ENCODE measurements around the gene MAGEB3. TPM values are rescaled to one million over a fixed set of nuclear protein-coding genes. Genes with fewer than 3 reads are reported as not detected.

MAGEB3 gene
- total RNA-seq, 1 experiment from 2014 or later: not detected

DNA sequence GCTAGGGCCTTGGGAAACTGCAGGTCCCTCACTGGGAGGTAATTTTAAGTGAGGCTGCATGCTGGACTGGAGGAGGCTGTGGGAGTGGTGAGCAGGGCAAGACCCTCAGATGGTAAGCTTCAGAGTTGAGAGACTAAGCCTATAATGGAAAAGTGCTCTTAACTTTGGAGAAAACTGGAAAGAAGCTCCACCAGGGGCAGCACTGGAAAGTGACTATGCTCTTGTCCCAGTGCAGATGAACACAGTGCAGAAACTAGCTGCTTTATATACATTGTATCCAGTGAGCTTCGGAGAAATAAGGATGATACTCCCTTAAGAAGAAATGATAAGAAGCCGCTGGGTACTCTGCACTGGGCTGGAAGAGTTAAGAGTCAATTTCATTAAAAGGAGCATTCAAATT, 18.3 kb upstream of the MAGEB3 start:
- Histone ChIP-seq H3K4me1 (ENCODE audit: control insufficient read depth in 1 of 2, insufficient read depth in 2 of 2, low read length in 2 of 2) (peaks cover 0 to 8% of the 10 kb centered on the region in 2 experiments; a peak in 2 of 4 replicates), H3K9me2 (ENCODE audit: insufficient read depth) (no peaks in the 10 kb centered on the region; the same call in 1 of the 2 replicates), H3K9me3 (ENCODE audit: control insufficient read depth in 1 of 2, insufficient read depth in 1 of 2, low read depth in 1 of 2, low read length in 2 of 2) (no peaks in the 10 kb centered on the region), H4K20me1 (ENCODE audit: insufficient read depth) (no peaks in the 10 kb centered on the region), H3K4me3 (replicated peaks in 1 of 2; ENCODE audit: low read depth in 1 of 2, low read length in 2 of 2) (no peak overlapping the region), H3K27me3 (ENCODE audit: insufficient read depth, low read length) (no peaks in the 10 kb centered on the region), H3K27ac (ENCODE audit: low read depth, low read length) (no peak overlapping the region), H3K9ac (ENCODE audit: low read length) (no peak overlapping the region), H2AFZ (ENCODE audit: low read depth, low read length, poor library complexity, severe bottlenecking) (no peak overlapping the region), H3K36me3 (ENCODE audit: control insufficient read depth in 1 of 2, insufficient read depth in 2 of 2, low read length in 2 of 2) (no peaks in the 10 kb centered on the region), H3K79me2 (ENCODE audit: insufficient read depth, low read length) (peaks cover 19% of the 10 kb centered on the region), H3K4me2 (ENCODE audit: low read length) (no peak overlapping the region)
- no peak for ATAC-seq
- DNase-seq (ENCODE audit: low read depth, low spot score): no peak
- intact Hi-C loops (cut with micrococcal nuclease): no loop called here
- ChIA-PET RAD21 (ENCODE audit: low non-redundant PET in 1 of 2, low total read pairs in 2 of 2, uncharacterized antibody in 2 of 2, unreplicated experiment in 2 of 2) (no interaction called here), POLR2A (no interaction called here), CTCF (no interaction called here)
- TF ChIP-seq CBX3 (IDR thresholded peaks at IDR 0.05; ENCODE audit: low read depth) (no peak), POLR2AphosphoS5 (IDR thresholded peaks at IDR 0.05; ENCODE audit: low read depth, low read length) (no peak), SRF (IDR thresholded peaks at IDR 0.05; ENCODE audit: low read depth) (no peak), CEBPB (IDR thresholded peaks at IDR 0.05; ENCODE audit: low read depth) (no peak), ZNF274 (IDR thresholded peaks at IDR 0.05; ENCODE audit: low read depth, low read length) (no peak)
- TF ChIP-seq, protein P1, sequence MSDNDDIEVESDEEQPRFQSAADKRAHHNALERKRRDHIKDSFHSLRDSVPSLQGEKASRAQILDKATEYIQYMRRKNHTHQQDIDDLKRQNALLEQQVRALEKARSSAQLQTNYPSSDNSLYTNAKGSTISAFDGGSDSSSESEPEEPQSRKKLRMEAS (IDR thresholded peaks at IDR 0.05): no peak
- TF ChIP-seq, protein P2, sequence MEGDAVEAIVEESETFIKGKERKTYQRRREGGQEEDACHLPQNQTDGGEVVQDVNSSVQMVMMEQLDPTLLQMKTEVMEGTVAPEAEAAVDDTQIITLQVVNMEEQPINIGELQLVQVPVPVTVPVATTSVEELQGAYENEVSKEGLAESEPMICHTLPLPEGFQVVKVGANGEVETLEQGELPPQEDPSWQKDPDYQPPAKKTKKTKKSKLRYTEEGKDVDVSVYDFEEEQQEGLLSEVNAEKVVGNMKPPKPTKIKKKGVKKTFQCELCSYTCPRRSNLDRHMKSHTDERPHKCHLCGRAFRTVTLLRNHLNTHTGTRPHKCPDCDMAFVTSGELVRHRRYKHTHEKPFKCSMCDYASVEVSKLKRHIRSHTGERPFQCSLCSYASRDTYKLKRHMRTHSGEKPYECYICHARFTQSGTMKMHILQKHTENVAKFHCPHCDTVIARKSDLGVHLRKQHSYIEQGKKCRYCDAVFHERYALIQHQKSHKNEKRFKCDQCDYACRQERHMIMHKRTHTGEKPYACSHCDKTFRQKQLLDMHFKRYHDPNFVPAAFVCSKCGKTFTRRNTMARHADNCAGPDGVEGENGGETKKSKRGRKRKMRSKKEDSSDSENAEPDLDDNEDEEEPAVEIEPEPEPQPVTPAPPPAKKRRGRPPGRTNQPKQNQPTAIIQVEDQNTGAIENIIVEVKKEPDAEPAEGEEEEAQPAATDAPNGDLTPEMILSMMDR (IDR thresholded peaks at IDR 0.05 in 2 of 3, conservative IDR thresholded peaks at IDR 0.05 in 1 of 3; ENCODE audit: borderline replicate concordance in 1 of 3, insufficient read depth in 1 of 3, low read depth in 2 of 3, low read length in 2 of 3): peak in 1 of 3 experiments; percentile 16; a peak in 1 of 6 replicates
- BruUV-seq (replicated peaks): no TSS peak

DNA sequence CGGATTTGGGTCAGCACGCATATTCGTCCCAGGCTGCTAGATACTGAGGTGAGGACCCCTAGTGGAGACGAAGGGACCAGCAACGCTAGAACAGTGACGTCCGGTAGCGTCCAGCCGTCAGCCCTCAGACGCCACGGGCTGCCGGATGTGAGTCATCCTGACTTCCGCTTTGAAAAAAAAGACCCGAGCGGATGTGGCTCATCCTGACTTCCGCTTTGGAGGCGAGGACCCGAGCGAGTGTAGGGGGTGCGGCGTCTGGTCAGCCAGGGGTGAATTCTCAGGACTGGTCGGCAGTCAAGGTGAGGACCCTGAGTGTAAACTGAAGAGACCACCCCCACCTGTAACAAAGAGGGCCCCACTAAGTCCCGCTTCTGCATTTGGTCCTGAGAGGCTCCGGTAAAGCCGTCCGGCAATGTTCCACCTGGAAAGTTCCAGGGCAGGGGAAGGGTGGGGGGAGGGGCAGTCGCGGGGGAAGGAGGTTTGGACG, 15.1 kb upstream of the MAGEB3 start, which contains the start of gene MAGEB2:
MAGEB2 (plus strand) TSS at position 207 of the 487 bp plus-strand sequence. CDS start 3,018 bp downstream, outside the sequence.
- Histone ChIP-seq H3K9me3 (ENCODE audit: control insufficient read depth in 1 of 2, insufficient read depth in 1 of 2, low read depth in 1 of 2, low read length in 2 of 2) (no peaks in the 10 kb centered on the region), H4K20me1 (ENCODE audit: insufficient read depth) (no peaks in the 10 kb centered on the region), H3K9me2 (ENCODE audit: insufficient read depth) (no peaks in the 10 kb centered on the region; the same call in 1 of the 2 replicates), H3K79me2 (ENCODE audit: insufficient read depth, low read length) (peaks cover 44% of the 10 kb centered on the region), H3K4me1 (ENCODE audit: control insufficient read depth in 1 of 2, insufficient read depth in 2 of 2, low read length in 2 of 2) (peaks cover 0 to 8% of the 10 kb centered on the region in 2 experiments; a peak in 2 of 4 replicates), H2AFZ (ENCODE audit: low read depth, low read length, poor library complexity, severe bottlenecking) (no peak within 1 kb of the TSS), H3K4me2 (ENCODE audit: low read length) (peak within 1 kb of the TSS; percentile 77), H3K9ac (ENCODE audit: low read length) (peak within 1 kb of the TSS; percentile 79), H3K4me3 (replicated peaks in 1 of 2; ENCODE audit: low read depth in 1 of 2, low read length in 2 of 2) (peak within 1 kb of the TSS; percentile 81 to 83), H3K36me3 (ENCODE audit: control insufficient read depth in 1 of 2, insufficient read depth in 2 of 2, low read length in 2 of 2) (peaks cover 0 to 3% of the 10 kb centered on the region in 2 experiments; a peak in 2 of 4 replicates), H3K27me3 (ENCODE audit: insufficient read depth, low read length) (no peaks in the 10 kb centered on the region), H3K27ac (ENCODE audit: low read depth, low read length) (peak within 1 kb of the TSS; percentile 50)
- intact Hi-C loops (cut with micrococcal nuclease): no loop called here
- peak; percentile 77 for DNase-seq (ENCODE audit: low read depth, low spot score)
- ChIA-PET CTCF (no interaction called here), POLR2A (no interaction called here), RAD21 (ENCODE audit: low non-redundant PET in 1 of 2, low total read pairs in 2 of 2, uncharacterized antibody in 2 of 2, unreplicated experiment in 2 of 2) (no interaction called here)
- BruUV-seq (replicated peaks): no TSS peak
- ATAC-seq: peak; percentile 94
- TF ChIP-seq TCF7L2 (IDR thresholded peaks at IDR 0.05; ENCODE audit: borderline replicate concordance, extremely low read depth, insufficient read depth, insufficient read length) (no peak), ELF1 (IDR thresholded peaks at IDR 0.05; ENCODE audit: borderline replicate concordance, low read depth) (peak; percentile 42), SIN3A (IDR thresholded peaks at IDR 0.05; ENCODE audit: low read depth) (no peak), SP1 (IDR thresholded peaks at IDR 0.05; ENCODE audit: low read depth) (no peak), JUND (IDR thresholded peaks at IDR 0.05) (peak; percentile 65), YY1 (IDR thresholded peaks at IDR 0.05; ENCODE audit: extremely low read depth, insufficient replicate concordance, low read depth, low read length) (no peak)
- TF ChIP-seq, protein P2 (IDR thresholded peaks at IDR 0.05 in 2 of 3, conservative IDR thresholded peaks at IDR 0.05 in 1 of 3; ENCODE audit: borderline replicate concordance in 1 of 3, insufficient read depth in 1 of 3, low read depth in 2 of 3, low read length in 2 of 3): peak; percentile 26 to 63 (median 58); a peak in 5 of 6 replicates
